GM21367 (cell line): ENCODE data around the gene SLF2.

Experiments used
- ATAC-seq: cut with Tn5 transposase; IDR thresholded peaks from one replicate; pipeline ENCODE4 v1.9.1; 2021; ENCODE audit not compliant: unreplicated experiment

The SLF2 gene

GRCh38 chr10:101014230-101014884 is 101.6 kb downstream of the SLF2 start:
- ATAC-seq = no peak
